Mucosa of stomach (tissue), 1 donor: Measurements from ENCODE around the gene KCNG4.
"Not testable (repeated sequence)": the region's sequence is repeated elsewhere in the genome, so short reads cannot be mapped to it uniquely, and the experiment has no call there.

ENCODE experiments used
- H3K27me3 ChIP-seq: one replicate; pipeline ENCODE4 v1.7.0; 2013; ENCODE audit warnings: mild to moderate bottlenecking, low read length; ENCODE audit not compliant: control insufficient read depth, insufficient read depth
- H3K36me3 ChIP-seq: one replicate; pipeline ENCODE4 v1.7.0; 2013; ENCODE audit warnings: low read length; ENCODE audit not compliant: control insufficient read depth, insufficient read depth
- H3K4me1 ChIP-seq: one replicate; pipeline ENCODE4 v1.7.0; 2013; ENCODE audit warnings: mild to moderate bottlenecking, low read length; ENCODE audit not compliant: control insufficient read depth, insufficient read depth
- H3K4me3 ChIP-seq: one replicate; pipeline ENCODE4 v1.7.0; 2013; ENCODE audit warnings: low read length
- H3K9ac ChIP-seq: one replicate; pipeline ENCODE4 v1.7.0; 2013; ENCODE audit warnings: mild to moderate bottlenecking, low read length, moderate library complexity
- H3K9me3 ChIP-seq: one replicate; pipeline ENCODE4 v1.7.0; 2013; ENCODE audit warnings: mild to moderate bottlenecking, low read length, moderate library complexity; ENCODE audit not compliant: control insufficient read depth
- donor health status: Pancreatic carcinoma.

KCNG4 gene

GRCh38 chr16:84228256-84228838 is 11.5 kb downstream of the KCNG4 start:
- Histone ChIP-seq H3K4me3 (no peak overlapping the region), H3K27me3 (no peaks in the 10 kb centered on the region)

GRCh38 chr16:84227548-84227947 is 12.3 kb downstream of the KCNG4 start:
- Histone ChIP-seq H3K27me3 (no peaks in the 10 kb centered on the region), H3K4me1 (no peaks in the 10 kb centered on the region), H3K9ac (no peak overlapping the region), H3K9me3 (no peaks in the 10 kb centered on the region), H3K4me3 (no peak overlapping the region), H3K36me3 (no peaks in the 10 kb centered on the region)

More at GRCh38 chr16:84228256-84228838, 11.5 kb downstream of the KCNG4 start:
- H3K36me3 ChIP-seq, result no peaks in the 10 kb centered on the region
- no peak overlapping the region for H3K9ac ChIP-seq
- no peaks in the 10 kb centered on the region for H3K9me3 ChIP-seq
- no peaks in the 10 kb centered on the region for H3K4me1 ChIP-seq

GRCh38 chr16:84226026-84226425 is 13.8 kb downstream of the KCNG4 start:
- H3K27me3 ChIP-seq, result no peaks in the 10 kb centered on the region
- H3K4me3 ChIP-seq, result no peak overlapping the region
- no peaks in the 10 kb centered on the region for H3K36me3 ChIP-seq
- H3K9ac ChIP-seq, result no peak overlapping the region
- H3K9me3 ChIP-seq, result no peaks in the 10 kb centered on the region
- H3K4me1 ChIP-seq, result no peaks in the 10 kb centered on the region

- Histone ChIP-seq H3K9ac (no peak overlapping the region), H3K9me3 (no peaks in the 10 kb centered on the region), H3K4me3 (no peak overlapping the region), H3K4me1 (no peaks in the 10 kb centered on the region), H3K27me3 (no peaks in the 10 kb centered on the region), H3K36me3 (no peaks in the 10 kb centered on the region)
Observed at GRCh38 chr16:84225571-84225970, 14.2 kb downstream of the KCNG4 start.

GRCh38 chr16:84225126-84225525 is 14.7 kb downstream of the KCNG4 start:
- no peak overlapping the region for H3K4me3 ChIP-seq
- H3K4me1 ChIP-seq, result no peaks in the 10 kb centered on the region
- H3K27me3 ChIP-seq, result no peaks in the 10 kb centered on the region
- no peaks in the 10 kb centered on the region for H3K36me3 ChIP-seq
- no peaks in the 10 kb centered on the region for H3K9me3 ChIP-seq
- no peak overlapping the region for H3K9ac ChIP-seq

GRCh38 chr16:84224554-84224953 is 15.3 kb downstream of the KCNG4 start:
- no peaks in the 10 kb centered on the region for H3K27me3 ChIP-seq
- no peaks in the 10 kb centered on the region for H3K36me3 ChIP-seq
- no peak overlapping the region for H3K4me3 ChIP-seq
- no peaks in the 10 kb centered on the region for H3K4me1 ChIP-seq
- H3K9ac ChIP-seq, result no peak overlapping the region
- H3K9me3 ChIP-seq, result no peaks in the 10 kb centered on the region

GRCh38 chr16:84223456-84223855 is 16.4 kb downstream of the KCNG4 start:
- no peaks in the 10 kb centered on the region for H3K9me3 ChIP-seq

GRCh38 chr16:84220851-84221250 is 19.0 kb downstream of the KCNG4 start:
- no peaks in the 10 kb centered on the region for H3K4me1 ChIP-seq
- H3K9ac ChIP-seq, result no peak overlapping the region
- no peaks in the 10 kb centered on the region for H3K27me3 ChIP-seq
- H3K36me3 ChIP-seq, result no peaks in the 10 kb centered on the region
- H3K4me3 ChIP-seq, result no peak overlapping the region
- H3K9me3 ChIP-seq, result no peaks in the 10 kb centered on the region

More at GRCh38 chr16:84223456-84223855, 16.4 kb downstream of the KCNG4 start:
- Histone ChIP-seq H3K4me1 (no peaks in the 10 kb centered on the region), H3K9ac (no peak overlapping the region), H3K4me3 (no peak overlapping the region), H3K27me3 (no peaks in the 10 kb centered on the region), H3K36me3 (no peaks in the 10 kb centered on the region)

- H3K9me3 ChIP-seq, result no peaks in the 10 kb centered on the region
- H3K36me3 ChIP-seq, result no peaks in the 10 kb centered on the region
- H3K4me1 ChIP-seq, result no peaks in the 10 kb centered on the region
- H3K9ac ChIP-seq, result no peak overlapping the region
- no peak overlapping the region for H3K4me3 ChIP-seq
- no peaks in the 10 kb centered on the region for H3K27me3 ChIP-seq
Observed at GRCh38 chr16:84218956-84219355, 20.9 kb downstream of the KCNG4 start.

- H3K9me3 ChIP-seq, result no peaks in the 10 kb centered on the region
- H3K27me3 ChIP-seq, result no peaks in the 10 kb centered on the region
- H3K4me3 ChIP-seq, result no peak overlapping the region
- H3K4me1 ChIP-seq, result no peaks in the 10 kb centered on the region
- no peak overlapping the region for H3K9ac ChIP-seq
- H3K36me3 ChIP-seq, result no peaks in the 10 kb centered on the region
Observed at GRCh38 chr16:84218176-84218823, 21.5 kb downstream of the KCNG4 start.

- H3K9me3 ChIP-seq, H3K36me3 ChIP-seq, H3K27me3 ChIP-seq, H3K4me1 ChIP-seq, H3K4me3 ChIP-seq, H3K9ac ChIP-seq: not testable (repeated sequence)
Observed at GRCh38 chr16:84216144-84216543, 23.7 kb downstream of the KCNG4 start.

- Histone ChIP-seq H3K4me3 (no peak overlapping the region), H3K9ac (no peak overlapping the region), H3K36me3 (no peaks in the 10 kb centered on the region), H3K27me3 (no peaks in the 10 kb centered on the region), H3K4me1 (no peaks in the 10 kb centered on the region), H3K9me3 (no peaks in the 10 kb centered on the region)
Observed at GRCh38 chr16:84215531-84215930, 24.3 kb downstream of the KCNG4 start.
